GM23248 (cell line): Measurements from ENCODE around the gene STT3B. TPM values are rescaled to one million over a fixed set of nuclear protein-coding genes. Genes with fewer than 3 reads are reported as not detected.

ENCODE experiments used
- DNase-seq: peaks from one replicate; pipeline ENCODE4 v3.0.0-alpha.2; 2015
- H2AFZ ChIP-seq: fragments of 200-600 bp; sonication (generic); 2 replicates; pipeline ENCODE4 v1.6.1; 2016; ENCODE audit warnings: antibody characterized with exemption
- H3F3A ChIP-seq: fragments of 200-600 bp; sonication (generic); 2 replicates; pipeline ENCODE4 v1.6.1; 2016; ENCODE audit warnings: mild to moderate bottlenecking, antibody characterized with exemption, mixed run types; ENCODE audit not compliant: insufficient read depth
- H3K27ac ChIP-seq: fragments of 200-600 bp; sonication (generic); 2 replicates; pipeline ENCODE4 v1.5.1; 2016; ENCODE audit warnings: mild to moderate bottlenecking
- H3K27me3 ChIP-seq: fragments of 200-600 bp; sonication (generic); replicated peaks from 2 replicates; pipeline ENCODE4 v1.6.1; 2016; ENCODE audit warnings: mild to moderate bottlenecking; ENCODE audit not compliant: insufficient read depth
- H3K36me3 ChIP-seq: fragments of 200-600 bp; sonication (generic); 2 replicates; pipeline ENCODE4 v1.6.1; 2016; ENCODE audit warnings: low read depth, mild to moderate bottlenecking
- H3K4me1 ChIP-seq: fragments of 200-600 bp; sonication (generic); 2 replicates; pipeline ENCODE4 v1.6.1; 2016; ENCODE audit warnings: mild to moderate bottlenecking; ENCODE audit not compliant: insufficient read depth
- H3K4me2 ChIP-seq: fragments of 200-600 bp; sonication (generic); one replicate; pipeline ENCODE4 v1.6.1; 2016; ENCODE audit warnings: mild to moderate bottlenecking; ENCODE audit not compliant: unreplicated experiment
- H3K4me3 ChIP-seq: fragments of 200-600 bp; sonication (generic); 2 replicates; pipeline ENCODE4 v1.5.1; 2016; ENCODE audit warnings: mild to moderate bottlenecking
- H3K79me2 ChIP-seq: fragments of 200-600 bp; sonication (generic); 2 replicates; pipeline ENCODE4 v1.6.1; 2016; ENCODE audit warnings: mild to moderate bottlenecking; ENCODE audit not compliant: insufficient read depth
- H3K9ac ChIP-seq: fragments of 200-600 bp; sonication (generic); 2 replicates; pipeline ENCODE4 v1.6.1; 2016; ENCODE audit warnings: mild to moderate bottlenecking
- H3K9me2 ChIP-seq: fragments of 200-600 bp; sonication (generic); 2 replicates; pipeline ENCODE4 v1.6.1; 2016; ENCODE audit warnings: mixed run types, mild to moderate bottlenecking, moderate library complexity; ENCODE audit not compliant: insufficient read depth
- H3K9me3 ChIP-seq: fragments of 200-600 bp; sonication (generic); one replicate; pipeline ENCODE4 v1.6.1; 2017; ENCODE audit warnings: low read depth
- H4K20me1 ChIP-seq: fragments of 200-600 bp; sonication (generic); 2 replicates; pipeline ENCODE4 v1.6.0; 2016; ENCODE audit not compliant: insufficient read depth
- EZH2 ChIP-seq: fragments of 200-600 bp; sonication (generic); IDR thresholded peaks from 2 replicates; pipeline ENCODE4 v1.6.1; 2018; ENCODE audit warnings: antibody characterized with exemption, mild to moderate bottlenecking; ENCODE audit not compliant: insufficient read depth, poor library complexity, severe bottlenecking
- EZH2phosphoT487 ChIP-seq: fragments of 200-600 bp; sonication (generic); IDR thresholded peaks from 2 replicates; pipeline ENCODE4 v1.6.1; 2018; ENCODE audit warnings: antibody characterized with exemption, moderate library complexity, mild to moderate bottlenecking, low read depth; ENCODE audit not compliant: insufficient read depth
- WGBS, 2 experiments: methylation state at CpG; one replicate each; pipeline ENCODE4 v1.1.6; 2015 to 2017; ENCODE audit warnings: low lambda C conversion rate in 2 of 2, low coverage in 1 of 2; ENCODE audit errors: missing lambda C conversion rate in 2 of 2; 5-methylcytosine and 5-hydroxymethylcytosine counted together
- in situ Hi-C: fragments of 300-500 bp; cut with MboI; formaldehyde crosslinking; loops from 2 replicates; pipeline ENCODE4 v1.15.0; 2020
- polyA plus RNA-seq: library from polyadenylated mRNA; unstranded; fragments of >200 nt; fragmentation: Nextera tagmentation; extraction: Ambion mirVana; gene quantifications from 2 replicates; pipeline ENCODE4 v1.2.1, GENCODE V29; 2016
- total RNA-seq: library from RNA; depleted of rRNA; stranded (reverse); fragments of >200 nt; shearing (Covaris generic); gene quantifications from 2 replicates; pipeline ENCODE4 v1.2.3, GENCODE V29; 2014

Gene STT3B
- total and polyA plus RNA-seq, 2 experiments from 2014 or later, result 81.5 to 174 TPM

GRCh38 chr3:31670136-31670535, 137.4 kb downstream of the STT3B start:
- WGBS, 2 experiments, result 19 to 26% methylated on average over 1 of the region's 1 CpG
- Histone ChIP-seq H3K4me3 (no peak overlapping the region), H3K9ac (no peak overlapping the region), H3K9me3 (no peaks in the 10 kb centered on the region), H3K27ac (no peak overlapping the region), H3K79me2 (no peaks in the 10 kb centered on the region), H3F3A (no peaks in the 10 kb centered on the region), H3K4me2 (no peak overlapping the region), H3K9me2 (no peaks in the 10 kb centered on the region), H3K36me3 (no peaks in the 10 kb centered on the region), H3K27me3 (no peaks in the 10 kb centered on the region), H2AFZ (no peak overlapping the region), H3K4me1 (no peaks in the 10 kb centered on the region), H4K20me1 (no peaks in the 10 kb centered on the region)
- in situ Hi-C loops, result no loop called here
- no peak for DNase-seq
- TF ChIP-seq EZH2, result no peak
- no peak for TF ChIP-seq EZH2phosphoT487

- in situ Hi-C loops, result no loop called here
- no peaks in the 10 kb centered on the region for H3K36me3 ChIP-seq
- WGBS, 2 experiments, result 88 to 91% methylated on average over 9 of the region's 9 CpGs
Observed at GRCh38 chr3:31670722-31671121, 138.0 kb downstream of the STT3B start.

GRCh38 chr3:31671451-31671850, 138.7 kb downstream of the STT3B start:
- Histone ChIP-seq H3K27me3 (no peaks in the 10 kb centered on the region), H2AFZ (no peak overlapping the region), H3K9me2 (no peaks in the 10 kb centered on the region), H3K36me3 (no peaks in the 10 kb centered on the region), H3K4me3 (no peak overlapping the region), H3K9me3 (no peaks in the 10 kb centered on the region), H3F3A (no peaks in the 10 kb centered on the region), H3K27ac (no peak overlapping the region), H3K79me2 (no peaks in the 10 kb centered on the region), H3K4me1 (no peaks in the 10 kb centered on the region), H3K9ac (no peak overlapping the region), H4K20me1 (no peaks in the 10 kb centered on the region), H3K4me2 (no peak overlapping the region)
- no peak for TF ChIP-seq EZH2
- WGBS, 2 experiments, result 50 to 53% methylated on average over 2 of the region's 2 CpGs
- in situ Hi-C loops, result no loop called here
- DNase-seq, result no peak

More at GRCh38 chr3:31670722-31671121, 138.0 kb downstream of the STT3B start:
- Histone ChIP-seq H3K9me3 (no peaks in the 10 kb centered on the region), H3K9ac (no peak overlapping the region), H3K27ac (no peak overlapping the region), H3K9me2 (no peaks in the 10 kb centered on the region), H3F3A (no peaks in the 10 kb centered on the region), H3K4me3 (no peak overlapping the region), H3K4me1 (no peaks in the 10 kb centered on the region), H3K4me2 (no peak overlapping the region), H2AFZ (no peak overlapping the region), H4K20me1 (no peaks in the 10 kb centered on the region), H3K79me2 (no peaks in the 10 kb centered on the region), H3K27me3 (no peaks in the 10 kb centered on the region)
- TF ChIP-seq EZH2phosphoT487 (no peak), EZH2 (no peak)
- no peak for DNase-seq

GRCh38 chr3:31671976-31672375, 139.3 kb downstream of the STT3B start:
- DNase-seq, result no peak
- WGBS, 2 experiments, result 46 to 52% methylated on average over 6 of the region's 6 CpGs

GRCh38 chr3:31673950-31674349, 141.2 kb downstream of the STT3B start:
- no peak overlapping the region for H3K4me2 ChIP-seq
- no peak overlapping the region for H3K27ac ChIP-seq
- H3K4me3 ChIP-seq, result no peak overlapping the region
- no peaks in the 10 kb centered on the region for H3K27me3 ChIP-seq
- H3K79me2 ChIP-seq, result no peaks in the 10 kb centered on the region
- H3K9me3 ChIP-seq, result no peaks in the 10 kb centered on the region
- no peak overlapping the region for H3K9ac ChIP-seq
- in situ Hi-C loops, result no loop called here
- no peak for DNase-seq
- no peaks in the 10 kb centered on the region for H3F3A ChIP-seq
- no peaks in the 10 kb centered on the region for H3K36me3 ChIP-seq
- no peak for TF ChIP-seq EZH2phosphoT487
- TF ChIP-seq EZH2, result no peak
- no peaks in the 10 kb centered on the region for H3K4me1 ChIP-seq
- H2AFZ ChIP-seq, result no peak overlapping the region
- H4K20me1 ChIP-seq, result no peaks in the 10 kb centered on the region
- no peaks in the 10 kb centered on the region for H3K9me2 ChIP-seq
- WGBS, 2 experiments, result 96 to 100% methylated on average over 1 of the region's 1 CpG

More at GRCh38 chr3:31671976-31672375, 139.3 kb downstream of the STT3B start:
- Histone ChIP-seq H3K9me2 (no peaks in the 10 kb centered on the region), H3K9me3 (no peaks in the 10 kb centered on the region), H3K79me2 (no peaks in the 10 kb centered on the region), H3K27me3 (no peaks in the 10 kb centered on the region), H4K20me1 (no peaks in the 10 kb centered on the region), H2AFZ (no peak overlapping the region), H3K4me3 (no peak overlapping the region), H3K27ac (no peak overlapping the region), H3K4me1 (no peaks in the 10 kb centered on the region), H3K9ac (no peak overlapping the region), H3K4me2 (no peak overlapping the region), H3F3A (no peaks in the 10 kb centered on the region), H3K36me3 (no peaks in the 10 kb centered on the region)
- in situ Hi-C loops, result no loop called here
- TF ChIP-seq EZH2 (no peak), EZH2phosphoT487 (no peak)
